Endothelial cell of umbilical vein (primary cell): ENCODE results near the gene ST6GALNAC3. TPM values are rescaled to one million over a fixed set of nuclear protein-coding genes. Genes with fewer than 3 reads are reported as not detected.

Experiments
- BruUV-seq: library from RNA; stranded (reverse); fragments of 400-500 nt; replicated peaks from 2 replicates; lab custom pipeline; 2021; lab: Mats Ljungman, UMichigan
- CTCF ChIA-PET: fragments of 300-600, 350-600 bp; sonication (Branson Sonifier 250); formaldehyde crosslinking; loops from one replicate; lab custom pipeline; 2021; ENCODE audit warnings: antibody characterized with exemption, inconsistent platforms; lab: Charles Lee
- POLR2A ChIA-PET: fragments of 300-600, 350-600 bp; sonication (Branson Sonifier 250); formaldehyde crosslinking; loops from one replicate; lab custom pipeline; 2021; ENCODE audit warnings: antibody characterized with exemption, inconsistent platforms; lab: Charles Lee
- DNase-seq: peaks from one replicate; pipeline ENCODE4 v3.0.0-alpha.2; 2011; ENCODE audit warnings: low read depth, low spot score
- FAIRE-seq: peaks from 2 replicates; lab custom pipeline; 2011; peaks lifted over from hg19 to GRCh38; lab: Jason Lieb, UNC
- H2AFZ ChIP-seq: 2 replicates; pipeline ENCODE4 v1.6.0; 2012; ENCODE audit warnings: low read depth, low read length, control low read depth, inconsistent platforms
- H3K27ac ChIP-seq: 2 replicates; pipeline ENCODE4 v1.5.1; 2011; ENCODE audit warnings: low read depth, mild to moderate bottlenecking, control low read depth, low read length, moderate library complexity; ENCODE audit not compliant: insufficient read depth
- H3K27me3 ChIP-seq, 2 experiments: 2 replicates each; pipeline versions ENCODE4 v1.6.0 to v1.6.1; 2011; ENCODE audit warnings: low read length in 2 of 2, mixed read lengths in 1 of 2; ENCODE audit not compliant: control insufficient read depth in 2 of 2, insufficient read depth in 2 of 2
- H3K36me3 ChIP-seq, 2 experiments: 2 replicates in 1 of 2; 3 replicates in 1 of 2; pipeline ENCODE4 v1.5.1; 2011; ENCODE audit warnings: low read length in 2 of 2, mild to moderate bottlenecking in 1 of 2, moderate library complexity in 1 of 2; ENCODE audit not compliant: control insufficient read depth in 2 of 2, insufficient read depth in 2 of 2; ENCODE audit errors: extremely low read depth in 1 of 2
- H3K4me1 ChIP-seq: 3 replicates; pipeline ENCODE4 v1.5.1; 2011; ENCODE audit warnings: mild to moderate bottlenecking, low read length; ENCODE audit not compliant: control insufficient read depth, insufficient read depth; ENCODE audit errors: extremely low read depth
- H3K4me2 ChIP-seq: 2 replicates; pipeline ENCODE4 v1.6.1; 2011; ENCODE audit warnings: low read length, control low read depth, mixed read lengths; ENCODE audit not compliant: insufficient read depth
- H3K4me3 ChIP-seq, 3 experiments: fragments of 200-600 bp in 1 of 3; sonication (generic), shearing (Covaris generic) in 1 of 3; replicated peaks in 1 of 3; 2 replicates each; pipeline ENCODE4 v1.5.1; 2011 to 2016; ENCODE audit warnings: control low read depth in 3 of 3, low read length in 3 of 3, mild to moderate bottlenecking in 2 of 3, inconsistent platforms in 1 of 3, low read depth in 1 of 3, moderate library complexity in 1 of 3; ENCODE audit not compliant: insufficient read depth in 1 of 3
- H3K79me2 ChIP-seq: 2 replicates; pipeline ENCODE4 v1.6.0; 2012; ENCODE audit warnings: low read length, inconsistent platforms; ENCODE audit not compliant: control insufficient read depth, insufficient read depth
- H3K9ac ChIP-seq: replicated peaks from 2 replicates; pipeline ENCODE3; 2011; ENCODE audit warnings: low read length, control low read depth; ENCODE audit not compliant: insufficient read depth; ENCODE audit errors: extremely low read depth
- H3K9me1 ChIP-seq: replicated peaks from 3 replicates; pipeline ENCODE4 v1.6.0; 2011; ENCODE audit warnings: mild to moderate bottlenecking, low read length; ENCODE audit not compliant: control insufficient read depth, insufficient read depth; ENCODE audit errors: extremely low read depth
- H3K9me3 ChIP-seq: replicated peaks from 2 replicates; pipeline ENCODE4 v1.5.1; 2012; ENCODE audit warnings: low read length, inconsistent platforms; ENCODE audit not compliant: control insufficient read depth, insufficient read depth
- H4K20me1 ChIP-seq: replicated peaks from 2 replicates; pipeline ENCODE3; 2011; ENCODE audit warnings: mild to moderate bottlenecking, low read length; ENCODE audit not compliant: control insufficient read depth, insufficient read depth; ENCODE audit errors: extremely low read depth
- EZH2 ChIP-seq: IDR thresholded peaks from 2 replicates; pipeline ENCODE4 v1.6.1; 2012; ENCODE audit warnings: borderline replicate concordance, low read depth, mild to moderate bottlenecking, moderate library complexity, low read length, inconsistent platforms; ENCODE audit not compliant: severe bottlenecking
- FOS ChIP-seq: IDR thresholded peaks from 2 replicates; pipeline ENCODE4 v1.6.1; 2011; ENCODE audit warnings: mild to moderate bottlenecking, low read length, moderate library complexity, borderline replicate concordance; ENCODE audit not compliant: insufficient read depth
- GATA2 ChIP-seq: IDR thresholded peaks from 2 replicates; pipeline ENCODE4 v1.7.0; 2011; ENCODE audit warnings: low read depth, mild to moderate bottlenecking, moderate library complexity, mixed read lengths, low read length; ENCODE audit not compliant: insufficient read length, insufficient read depth
- JUN ChIP-seq: IDR thresholded peaks from 2 replicates; pipeline ENCODE4 v1.6.1; 2011; ENCODE audit warnings: borderline replicate concordance, low read depth; ENCODE audit not compliant: insufficient read length, insufficient read depth
- MAX ChIP-seq: IDR thresholded peaks from 2 replicates; pipeline ENCODE4 v1.6.1; 2011; ENCODE audit not compliant: insufficient read depth, insufficient read length
- MYC ChIP-seq: IDR thresholded peaks from one replicate; pipeline ENCODE4 v1.6.1; 2011; ENCODE audit warnings: mild to moderate bottlenecking, low read depth, low read length
- POLR2A ChIP-seq: IDR thresholded peaks from 2 replicates; pipeline ENCODE4 v1.6.1; 2012; ENCODE audit warnings: low read depth, mild to moderate bottlenecking, control low read depth, low read length
- POLR2AphosphoS5 ChIP-seq: IDR thresholded peaks from 2 replicates; pipeline ENCODE4 v1.6.1; 2012; ENCODE audit warnings: low read depth, mild to moderate bottlenecking, control low read depth, low read length, moderate library complexity; ENCODE audit not compliant: insufficient read depth
- dilution Hi-C: fragments of 300-500 bp; cut with MboI; formaldehyde crosslinking; loops from one replicate; pipeline ENCODE4 v1.15.0; 2019; ENCODE audit warnings: low sequenced_read_pairs; ENCODE audit not compliant: extremely low pct_ligation_motif_present
- intact Hi-C: fragments of 100-400 bp; cut with micrococcal nuclease; formaldehyde crosslinking; loops from one replicate; pipeline ENCODE4 v1.10.0; 2022
- polyA plus RNA-seq, 4 experiments: library from polyadenylated mRNA; depleted of rRNA in 3 of 4; stranded (reverse) in 3 of 4; unstranded in 1 of 4; fragments of >200 nt; gene quantifications; 2 replicates each; pipeline versions ENCODE4 v1.2.1 to v1.2.3, GENCODE V29; 2011 to 2012; ENCODE audit warnings: missing spikeins in 1 of 4
- total RNA-seq: library from RNA; stranded (reverse); gene quantifications from 2 replicates; pipeline ENCODE4 v1.2.3, GENCODE V29; 2021
- TF ChIP-seq, protein P1 (sequence below), 2 donors: IDR thresholded peaks; 1 replicate in 1 of 2; 2 replicates in 1 of 2; pipeline ENCODE4 v1.5.1; 2011; ENCODE audit warnings: low read length in 2 of 2, mild to moderate bottlenecking in 2 of 2, moderate library complexity in 2 of 2, control low read depth in 1 of 2, inconsistent platforms in 1 of 2, low read depth in 1 of 2; ENCODE audit not compliant: insufficient read depth in 1 of 2; ENCODE audit errors: extremely low read depth in 1 of 2

Gene ST6GALNAC3
- total and polyA plus RNA-seq, 2 donors (not counting 3 experiments of a cell fraction or from before 2014, with no cell fraction given): 7.6 to 48.3 TPM

DNA sequence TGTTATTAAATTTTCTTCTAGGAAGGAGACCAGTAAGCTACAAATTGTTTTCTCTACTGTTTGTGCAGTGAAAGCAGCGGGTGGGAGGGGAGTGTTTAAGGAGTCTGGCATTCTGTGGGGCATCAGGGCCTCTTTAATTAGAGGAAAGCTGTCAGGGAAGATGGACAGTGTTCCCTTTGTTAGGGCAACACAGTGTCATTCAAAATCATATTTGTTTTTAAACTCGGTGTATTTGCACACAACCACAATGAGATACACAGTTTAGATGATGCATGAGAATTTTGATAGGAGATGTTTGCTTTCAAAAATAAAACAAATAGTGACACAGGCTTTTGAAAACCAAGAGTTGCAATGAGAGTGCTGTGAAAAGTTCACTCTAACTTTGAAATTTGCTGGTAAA lies 15.1 kb upstream of the ST6GALNAC3 start:
- TF ChIP-seq MAX (no peak), GATA2 (no peak), POLR2AphosphoS5 (no peak), JUN (no peak), POLR2A (no peak), EZH2 (no peak), MYC (no peak), FOS (no peak)
- TF ChIP-seq, protein P1, sequence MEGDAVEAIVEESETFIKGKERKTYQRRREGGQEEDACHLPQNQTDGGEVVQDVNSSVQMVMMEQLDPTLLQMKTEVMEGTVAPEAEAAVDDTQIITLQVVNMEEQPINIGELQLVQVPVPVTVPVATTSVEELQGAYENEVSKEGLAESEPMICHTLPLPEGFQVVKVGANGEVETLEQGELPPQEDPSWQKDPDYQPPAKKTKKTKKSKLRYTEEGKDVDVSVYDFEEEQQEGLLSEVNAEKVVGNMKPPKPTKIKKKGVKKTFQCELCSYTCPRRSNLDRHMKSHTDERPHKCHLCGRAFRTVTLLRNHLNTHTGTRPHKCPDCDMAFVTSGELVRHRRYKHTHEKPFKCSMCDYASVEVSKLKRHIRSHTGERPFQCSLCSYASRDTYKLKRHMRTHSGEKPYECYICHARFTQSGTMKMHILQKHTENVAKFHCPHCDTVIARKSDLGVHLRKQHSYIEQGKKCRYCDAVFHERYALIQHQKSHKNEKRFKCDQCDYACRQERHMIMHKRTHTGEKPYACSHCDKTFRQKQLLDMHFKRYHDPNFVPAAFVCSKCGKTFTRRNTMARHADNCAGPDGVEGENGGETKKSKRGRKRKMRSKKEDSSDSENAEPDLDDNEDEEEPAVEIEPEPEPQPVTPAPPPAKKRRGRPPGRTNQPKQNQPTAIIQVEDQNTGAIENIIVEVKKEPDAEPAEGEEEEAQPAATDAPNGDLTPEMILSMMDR (IDR thresholded peaks at IDR 0.05; ENCODE audit: extremely low read depth in 1 of 2, insufficient read depth in 1 of 2, low read depth in 1 of 2, low read length in 2 of 2): no peak
- BruUV-seq: no TSS peak
- no peaks in the 10 kb centered on the region for H3K79me2 ChIP-seq
- intact Hi-C loops (no loop called here), dilution Hi-C loops (no loop called here)
- no peak overlapping the region for H3K4me2 ChIP-seq
- H3K36me3 ChIP-seq: no peaks in the 10 kb centered on the region
- no peak overlapping the region for H2AFZ ChIP-seq
- H3K9ac ChIP-seq: no peak overlapping the region
- H3K9me3 ChIP-seq: no peaks in the 10 kb centered on the region
- ChIA-PET CTCF (no interaction called here), POLR2A (interaction anchor here (0.7 kb wide), 1 partner anchor 35 kb away, joined by 3 read pairs; no protein-coding TSS in a partner anchor)
- H4K20me1 ChIP-seq: no peaks in the 10 kb centered on the region
- no peaks in the 10 kb centered on the region for H3K27me3 ChIP-seq
- no peaks in the 10 kb centered on the region for H3K4me1 ChIP-seq
- no peaks in the 10 kb centered on the region for H3K9me1 ChIP-seq
- no peak overlapping the region for H3K4me3 ChIP-seq
- H3K27ac ChIP-seq: no peak overlapping the region
- DNase-seq (no peak), FAIRE-seq (no peak)
